GM23338 (cell line): ENCODE data around the gene IQGAP1.

Source experiments
- EZH2 ChIP-seq: fragments of 200-600 bp; sonication (generic); IDR thresholded peaks from one replicate; pipeline ENCODE4 v1.8.0; 2017; ENCODE audit warnings: antibody characterized with exemption, mild to moderate bottlenecking, low read depth; ENCODE audit not compliant: unreplicated experiment
- EZH2phosphoT487 ChIP-seq: fragments of 200-600 bp; sonication (generic); IDR thresholded peaks from one replicate; pipeline ENCODE4 v1.8.1; 2018; ENCODE audit warnings: antibody characterized with exemption; ENCODE audit not compliant: unreplicated experiment
- POLR2AphosphoS5 ChIP-seq: IDR thresholded peaks from 2 replicates; pipeline ENCODE4 v1.6.1; 2016; ENCODE audit warnings: antibody characterized with exemption, low read depth
- ZNF114 ChIP-seq: fragments of 250-450 bp; sonication (Bioruptor Pico); IDR thresholded peaks from 2 replicates; pipeline ENCODE4 v1.5.0; 2020; ENCODE audit warnings: mild to moderate bottlenecking, moderate library complexity
- ZNF331 ChIP-seq: fragments of 250-450 bp; sonication (Bioruptor Pico); IDR thresholded peaks from 2 replicates; pipeline ENCODE4 v1.5.0; 2020; ENCODE audit warnings: low read depth, mild to moderate bottlenecking, moderate library complexity
- TF ChIP-seq, protein P1 (sequence below), 2 experiments: fragments of 200-600 bp in 1 of 2; sonication (generic) in 1 of 2; conservative IDR thresholded peaks; 2 replicates each; pipeline versions ENCODE4 v1.5.1 to v1.6.1; 2016 to 2017; ENCODE audit warnings: antibody characterized with exemption in 2 of 2, low read depth in 2 of 2, mild to moderate bottlenecking in 2 of 2, moderate library complexity in 1 of 2
- TF ChIP-seq, protein P2 (sequence below): IDR thresholded peaks from one replicate; pipeline ENCODE4 v1.6.1; 2018; ENCODE audit warnings: antibody characterized with exemption; ENCODE audit not compliant: unreplicated experiment
- TF ChIP-seq, protein P3 (sequence below): fragments of 250-450 bp; sonication (Bioruptor Pico); IDR thresholded peaks from 2 replicates; pipeline ENCODE4 v1.5.0; 2020; ENCODE audit warnings: mild to moderate bottlenecking, moderate library complexity

DNA sequence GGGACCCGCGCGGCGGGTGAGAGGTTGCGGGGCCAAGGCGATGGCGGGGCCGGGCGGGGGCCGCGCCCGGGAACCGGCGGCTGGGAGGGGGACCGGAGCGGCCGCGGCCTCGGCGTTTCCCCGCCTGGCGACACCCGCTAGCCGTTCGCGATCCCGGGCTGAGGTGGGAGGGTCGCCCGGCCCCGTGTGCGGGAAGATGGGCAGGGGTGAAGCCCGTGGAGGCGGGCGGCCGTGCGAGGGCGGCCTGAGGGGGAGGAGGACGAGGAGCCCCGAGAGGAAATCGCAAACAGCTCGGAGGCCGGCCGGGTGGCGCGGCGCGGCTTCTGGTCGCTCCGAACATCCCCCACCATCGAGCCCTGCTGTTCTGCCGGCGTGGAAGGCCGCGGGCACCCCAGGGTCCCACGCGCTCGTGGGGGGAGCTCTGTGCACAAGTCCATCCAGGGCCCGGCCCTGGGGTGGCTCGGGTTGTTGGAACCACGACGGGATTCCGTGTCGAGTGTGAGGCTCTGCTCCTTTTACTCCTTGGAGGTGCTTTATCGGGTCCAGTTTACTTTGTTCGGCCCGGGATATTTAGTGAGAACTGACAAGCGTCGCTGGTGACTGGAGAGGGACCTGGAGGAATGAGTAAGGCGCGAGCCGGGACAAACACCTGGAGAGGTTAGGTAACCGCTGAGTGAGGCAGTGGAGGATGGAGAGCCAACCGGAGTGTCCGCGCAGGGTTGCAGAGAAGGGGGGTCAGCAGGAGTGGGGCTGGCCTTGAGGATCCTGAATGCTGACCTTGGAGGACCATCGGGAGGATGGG lies 142.4 kb downstream of the IQGAP1 start:
- TF ChIP-seq, protein P1, sequence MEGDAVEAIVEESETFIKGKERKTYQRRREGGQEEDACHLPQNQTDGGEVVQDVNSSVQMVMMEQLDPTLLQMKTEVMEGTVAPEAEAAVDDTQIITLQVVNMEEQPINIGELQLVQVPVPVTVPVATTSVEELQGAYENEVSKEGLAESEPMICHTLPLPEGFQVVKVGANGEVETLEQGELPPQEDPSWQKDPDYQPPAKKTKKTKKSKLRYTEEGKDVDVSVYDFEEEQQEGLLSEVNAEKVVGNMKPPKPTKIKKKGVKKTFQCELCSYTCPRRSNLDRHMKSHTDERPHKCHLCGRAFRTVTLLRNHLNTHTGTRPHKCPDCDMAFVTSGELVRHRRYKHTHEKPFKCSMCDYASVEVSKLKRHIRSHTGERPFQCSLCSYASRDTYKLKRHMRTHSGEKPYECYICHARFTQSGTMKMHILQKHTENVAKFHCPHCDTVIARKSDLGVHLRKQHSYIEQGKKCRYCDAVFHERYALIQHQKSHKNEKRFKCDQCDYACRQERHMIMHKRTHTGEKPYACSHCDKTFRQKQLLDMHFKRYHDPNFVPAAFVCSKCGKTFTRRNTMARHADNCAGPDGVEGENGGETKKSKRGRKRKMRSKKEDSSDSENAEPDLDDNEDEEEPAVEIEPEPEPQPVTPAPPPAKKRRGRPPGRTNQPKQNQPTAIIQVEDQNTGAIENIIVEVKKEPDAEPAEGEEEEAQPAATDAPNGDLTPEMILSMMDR (conservative IDR thresholded peaks at IDR 0.05; ENCODE audit: low read depth in 2 of 2): no peak
- TF ChIP-seq EZH2phosphoT487: peak; percentile 60
- TF ChIP-seq EZH2: peak; percentile 58
- TF ChIP-seq, protein P2, sequence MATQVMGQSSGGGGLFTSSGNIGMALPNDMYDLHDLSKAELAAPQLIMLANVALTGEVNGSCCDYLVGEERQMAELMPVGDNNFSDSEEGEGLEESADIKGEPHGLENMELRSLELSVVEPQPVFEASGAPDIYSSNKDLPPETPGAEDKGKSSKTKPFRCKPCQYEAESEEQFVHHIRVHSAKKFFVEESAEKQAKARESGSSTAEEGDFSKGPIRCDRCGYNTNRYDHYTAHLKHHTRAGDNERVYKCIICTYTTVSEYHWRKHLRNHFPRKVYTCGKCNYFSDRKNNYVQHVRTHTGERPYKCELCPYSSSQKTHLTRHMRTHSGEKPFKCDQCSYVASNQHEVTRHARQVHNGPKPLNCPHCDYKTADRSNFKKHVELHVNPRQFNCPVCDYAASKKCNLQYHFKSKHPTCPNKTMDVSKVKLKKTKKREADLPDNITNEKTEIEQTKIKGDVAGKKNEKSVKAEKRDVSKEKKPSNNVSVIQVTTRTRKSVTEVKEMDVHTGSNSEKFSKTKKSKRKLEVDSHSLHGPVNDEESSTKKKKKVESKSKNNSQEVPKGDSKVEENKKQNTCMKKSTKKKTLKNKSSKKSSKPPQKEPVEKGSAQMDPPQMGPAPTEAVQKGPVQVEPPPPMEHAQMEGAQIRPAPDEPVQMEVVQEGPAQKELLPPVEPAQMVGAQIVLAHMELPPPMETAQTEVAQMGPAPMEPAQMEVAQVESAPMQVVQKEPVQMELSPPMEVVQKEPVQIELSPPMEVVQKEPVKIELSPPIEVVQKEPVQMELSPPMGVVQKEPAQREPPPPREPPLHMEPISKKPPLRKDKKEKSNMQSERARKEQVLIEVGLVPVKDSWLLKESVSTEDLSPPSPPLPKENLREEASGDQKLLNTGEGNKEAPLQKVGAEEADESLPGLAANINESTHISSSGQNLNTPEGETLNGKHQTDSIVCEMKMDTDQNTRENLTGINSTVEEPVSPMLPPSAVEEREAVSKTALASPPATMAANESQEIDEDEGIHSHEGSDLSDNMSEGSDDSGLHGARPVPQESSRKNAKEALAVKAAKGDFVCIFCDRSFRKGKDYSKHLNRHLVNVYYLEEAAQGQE: no peak
- TF ChIP-seq, protein P3, sequence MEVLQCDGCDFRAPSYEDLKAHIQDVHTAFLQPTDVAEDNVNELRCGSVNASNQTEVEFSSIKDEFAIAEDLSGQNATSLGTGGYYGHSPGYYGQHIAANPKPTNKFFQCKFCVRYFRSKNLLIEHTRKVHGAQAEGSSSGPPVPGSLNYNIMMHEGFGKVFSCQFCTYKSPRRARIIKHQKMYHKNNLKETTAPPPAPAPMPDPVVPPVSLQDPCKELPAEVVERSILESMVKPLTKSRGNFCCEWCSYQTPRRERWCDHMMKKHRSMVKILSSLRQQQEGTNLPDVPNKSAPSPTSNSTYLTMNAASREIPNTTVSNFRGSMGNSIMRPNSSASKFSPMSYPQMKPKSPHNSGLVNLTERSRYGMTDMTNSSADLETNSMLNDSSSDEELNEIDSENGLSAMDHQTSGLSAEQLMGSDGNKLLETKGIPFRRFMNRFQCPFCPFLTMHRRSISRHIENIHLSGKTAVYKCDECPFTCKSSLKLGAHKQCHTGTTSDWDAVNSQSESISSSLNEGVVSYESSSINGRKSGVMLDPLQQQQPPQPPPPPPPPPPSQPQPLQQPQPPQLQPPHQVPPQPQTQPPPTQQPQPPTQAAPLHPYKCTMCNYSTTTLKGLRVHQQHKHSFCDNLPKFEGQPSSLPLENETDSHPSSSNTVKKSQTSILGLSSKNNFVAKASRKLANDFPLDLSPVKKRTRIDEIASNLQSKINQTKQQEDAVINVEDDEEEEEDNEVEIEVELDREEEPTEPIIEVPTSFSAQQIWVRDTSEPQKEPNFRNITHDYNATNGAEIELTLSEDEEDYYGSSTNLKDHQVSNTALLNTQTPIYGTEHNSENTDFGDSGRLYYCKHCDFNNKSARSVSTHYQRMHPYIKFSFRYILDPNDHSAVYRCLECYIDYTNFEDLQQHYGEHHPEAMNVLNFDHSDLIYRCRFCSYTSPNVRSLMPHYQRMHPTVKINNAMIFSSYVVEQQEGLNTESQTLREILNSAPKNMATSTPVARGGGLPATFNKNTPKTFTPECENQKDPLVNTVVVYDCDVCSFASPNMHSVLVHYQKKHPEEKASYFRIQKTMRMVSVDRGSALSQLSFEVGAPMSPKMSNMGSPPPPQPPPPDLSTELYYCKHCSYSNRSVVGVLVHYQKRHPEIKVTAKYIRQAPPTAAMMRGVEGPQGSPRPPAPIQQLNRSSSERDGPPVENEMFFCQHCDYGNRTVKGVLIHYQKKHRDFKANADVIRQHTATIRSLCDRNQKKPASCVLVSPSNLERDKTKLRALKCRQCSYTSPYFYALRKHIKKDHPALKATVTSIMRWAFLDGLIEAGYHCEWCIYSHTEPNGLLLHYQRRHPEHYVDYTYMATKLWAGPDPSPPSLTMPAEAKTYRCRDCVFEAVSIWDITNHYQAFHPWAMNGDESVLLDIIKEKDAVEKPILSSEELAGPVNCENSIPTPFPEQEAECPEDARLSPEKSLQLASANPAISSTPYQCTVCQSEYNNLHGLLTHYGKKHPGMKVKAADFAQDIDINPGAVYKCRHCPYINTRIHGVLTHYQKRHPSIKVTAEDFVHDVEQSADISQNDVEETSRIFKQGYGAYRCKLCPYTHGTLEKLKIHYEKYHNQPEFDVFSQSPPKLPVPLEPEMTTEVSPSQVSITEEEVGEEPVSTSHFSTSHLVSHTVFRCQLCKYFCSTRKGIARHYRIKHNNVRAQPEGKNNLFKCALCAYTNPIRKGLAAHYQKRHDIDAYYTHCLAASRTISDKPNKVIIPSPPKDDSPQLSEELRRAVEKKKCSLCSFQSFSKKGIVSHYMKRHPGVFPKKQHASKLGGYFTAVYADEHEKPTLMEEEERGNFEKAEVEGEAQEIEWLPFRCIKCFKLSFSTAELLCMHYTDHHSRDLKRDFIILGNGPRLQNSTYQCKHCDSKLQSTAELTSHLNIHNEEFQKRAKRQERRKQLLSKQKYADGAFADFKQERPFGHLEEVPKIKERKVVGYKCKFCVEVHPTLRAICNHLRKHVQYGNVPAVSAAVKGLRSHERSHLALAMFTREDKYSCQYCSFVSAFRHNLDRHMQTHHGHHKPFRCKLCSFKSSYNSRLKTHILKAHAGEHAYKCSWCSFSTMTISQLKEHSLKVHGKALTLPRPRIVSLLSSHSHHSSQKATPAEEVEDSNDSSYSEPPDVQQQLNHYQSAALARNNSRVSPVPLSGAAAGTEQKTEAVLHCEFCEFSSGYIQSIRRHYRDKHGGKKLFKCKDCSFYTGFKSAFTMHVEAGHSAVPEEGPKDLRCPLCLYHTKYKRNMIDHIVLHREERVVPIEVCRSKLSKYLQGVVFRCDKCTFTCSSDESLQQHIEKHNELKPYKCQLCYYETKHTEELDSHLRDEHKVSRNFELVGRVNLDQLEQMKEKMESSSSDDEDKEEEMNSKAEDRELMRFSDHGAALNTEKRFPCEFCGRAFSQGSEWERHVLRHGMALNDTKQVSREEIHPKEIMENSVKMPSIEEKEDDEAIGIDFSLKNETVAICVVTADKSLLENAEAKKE (CRISPR knock-in tag): no peak
- TF ChIP-seq POLR2AphosphoS5: no peak
- no peak for TF ChIP-seq ZNF114 (CRISPR knock-in tag)
- no peak for TF ChIP-seq ZNF331 (CRISPR knock-in tag)
